Measurements from ENCODE around the gene PODXL2.
A peak's percentile ranks its signal among the peaks of the same experiment; 100 is the strongest.
"Not testable (repeated sequence)": the region's sequence is repeated elsewhere in the genome, so short reads cannot be mapped to it uniquely, and the experiment has no call there.

Gene PODXL2

DNA sequence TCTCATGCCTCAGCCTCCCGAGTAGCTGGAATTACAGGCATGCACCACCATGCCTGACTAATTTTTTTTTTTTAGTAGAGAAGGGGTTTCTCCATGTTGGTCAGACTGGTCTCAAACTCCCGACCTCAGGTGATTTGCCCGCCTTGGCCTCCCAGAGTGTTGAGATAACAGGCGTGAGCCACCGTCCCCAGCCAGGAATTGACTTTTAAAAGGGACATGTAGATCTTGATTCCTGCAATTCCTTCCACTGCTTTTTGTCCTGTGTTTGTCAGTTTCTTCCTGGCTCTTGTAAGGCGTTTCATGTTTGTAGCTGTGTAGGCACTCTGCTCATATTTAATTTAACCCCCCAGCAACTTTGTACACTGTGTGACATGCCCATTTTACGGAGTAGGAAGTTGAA is 23.4 kb upstream of the PODXL2 start:
- not testable (repeated sequence) for DNase-seq

DNA sequence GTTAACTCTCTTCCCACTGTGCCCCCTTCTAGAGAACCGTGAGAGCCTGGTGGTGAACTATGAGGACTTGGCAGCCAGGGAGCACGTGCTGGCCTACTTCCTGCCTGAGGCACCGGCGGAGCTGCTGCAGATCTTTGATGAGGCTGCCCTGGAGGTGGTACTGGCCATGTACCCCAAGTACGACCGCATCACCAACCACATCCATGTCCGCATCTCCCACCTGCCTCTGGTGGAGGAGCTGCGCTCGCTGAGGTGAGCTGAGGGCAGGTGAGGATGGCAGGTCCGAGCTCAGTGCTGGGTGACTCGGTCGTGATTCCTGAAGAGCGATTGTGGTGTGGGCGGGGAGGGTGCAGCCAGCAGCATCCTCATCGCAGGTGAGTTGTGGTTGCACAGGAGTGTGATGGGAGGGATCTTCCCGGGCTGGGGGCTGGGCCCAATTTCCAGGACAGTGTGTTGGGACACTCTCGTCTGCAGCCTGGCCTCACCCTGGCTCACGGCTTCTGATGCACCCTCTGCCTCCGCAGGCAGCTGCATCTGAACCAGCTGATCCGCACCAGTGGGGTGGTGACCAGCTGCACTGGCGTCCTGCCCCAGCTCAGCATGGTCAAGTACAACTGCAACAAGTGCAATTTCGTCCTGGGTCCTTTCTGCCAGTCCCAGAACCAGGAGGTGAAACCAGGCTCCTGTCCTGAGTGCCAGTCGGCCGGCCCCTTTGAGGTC is 22.7 kb upstream of the PODXL2 start:
- DNase-seq = no peak

DNA sequence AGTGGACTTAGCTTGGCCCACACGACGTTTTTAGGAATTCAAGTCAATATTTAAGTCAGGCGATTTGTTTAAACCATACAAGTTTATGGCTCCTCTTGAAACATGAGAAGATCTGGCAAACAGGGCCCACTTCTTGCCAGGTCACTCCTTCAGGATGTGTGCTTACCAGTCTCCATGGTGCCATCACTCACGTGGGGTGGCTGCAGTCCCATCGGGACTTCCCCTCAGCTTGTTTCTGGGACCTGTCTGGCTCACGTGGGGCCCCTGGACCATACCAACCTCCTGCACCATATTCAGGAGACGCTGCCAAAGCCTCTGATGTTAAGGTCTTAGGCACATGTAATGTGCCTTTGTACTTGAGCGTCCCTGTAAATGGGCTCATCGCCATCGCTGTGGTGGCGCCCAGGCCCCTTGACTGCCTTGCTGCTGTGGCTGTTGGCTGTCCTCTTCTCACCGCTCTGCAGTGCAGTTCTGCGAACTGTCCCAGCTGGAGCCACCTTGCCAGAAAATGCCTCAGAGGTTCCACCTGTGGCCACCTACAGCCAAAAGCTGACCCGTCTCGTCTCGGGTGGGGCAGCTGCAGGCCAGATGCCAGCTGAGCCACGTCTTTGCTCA is 21.9 kb upstream of the PODXL2 start:
- DNase-seq = no peak

DNA sequence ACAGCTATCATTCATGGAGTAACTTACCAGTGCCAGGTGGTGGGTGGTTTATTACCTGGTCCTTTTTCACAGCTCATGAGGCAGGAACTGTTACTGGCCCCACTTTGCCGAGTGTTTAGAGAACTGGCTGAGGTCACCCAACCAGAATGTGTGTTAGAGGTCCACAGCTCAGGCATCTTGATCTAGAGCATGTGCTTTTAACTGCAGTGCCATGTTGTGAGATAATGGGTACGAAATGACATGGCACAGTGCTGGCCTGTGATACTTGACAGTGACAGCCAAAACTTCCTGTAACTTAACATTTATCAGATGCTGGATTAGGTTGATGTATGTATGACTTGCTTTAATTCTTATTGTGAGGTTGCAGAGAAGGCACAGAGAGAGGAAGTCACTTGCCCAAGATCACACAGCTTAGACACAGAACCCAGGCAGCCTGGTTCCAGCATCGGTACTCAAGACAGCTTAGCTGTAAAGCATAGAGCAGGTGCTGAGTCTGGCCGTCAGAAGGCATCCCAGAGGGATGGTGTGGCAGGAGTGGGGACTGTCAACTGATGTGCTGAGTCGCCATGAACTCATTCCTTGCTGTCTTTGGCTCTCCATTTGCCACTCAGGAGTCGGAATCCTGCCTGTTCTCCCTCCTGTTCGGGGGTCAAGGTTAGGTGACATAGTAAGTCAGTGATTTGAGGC is 21.2 kb upstream of the PODXL2 start:
- DNase-seq = no peak

DNA sequence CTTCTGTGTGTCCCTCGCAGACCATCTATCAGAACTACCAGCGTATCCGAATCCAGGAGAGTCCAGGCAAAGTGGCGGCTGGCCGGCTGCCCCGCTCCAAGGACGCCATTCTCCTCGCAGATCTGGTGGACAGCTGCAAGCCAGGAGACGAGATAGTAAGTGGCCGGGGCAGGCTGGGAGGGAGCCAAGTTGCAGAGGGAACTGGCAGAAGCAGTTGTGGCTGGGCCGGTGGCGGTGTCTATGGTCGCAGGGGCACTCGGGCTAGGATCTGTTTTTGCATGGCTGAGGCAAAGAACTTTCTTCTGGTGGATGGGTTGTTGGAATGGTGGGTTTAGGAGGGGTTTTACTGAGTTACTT is 20.6 kb upstream of the PODXL2 start:
- no peak for DNase-seq

DNA sequence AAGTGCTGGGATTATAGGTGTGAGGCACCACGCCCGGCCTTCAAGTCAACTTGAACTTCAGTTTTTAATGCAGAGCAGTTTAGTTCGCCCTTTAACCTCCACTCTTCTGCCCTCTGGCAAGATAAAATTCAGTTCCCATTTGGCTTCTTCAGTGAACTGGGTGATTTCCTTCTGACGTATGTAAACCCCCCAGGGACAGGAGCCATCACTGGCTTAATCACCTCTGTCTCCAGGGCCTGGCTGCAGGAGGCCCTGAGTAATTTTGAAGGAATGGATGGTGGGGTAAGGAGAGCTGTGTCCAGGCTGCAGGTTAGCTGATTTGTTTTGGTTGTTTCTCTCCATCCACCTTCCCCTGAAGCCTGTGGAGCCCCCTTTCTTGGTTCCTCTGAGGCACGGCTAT is 18.9 kb upstream of the PODXL2 start:
- peak; percentile 42 for DNase-seq

DNA sequence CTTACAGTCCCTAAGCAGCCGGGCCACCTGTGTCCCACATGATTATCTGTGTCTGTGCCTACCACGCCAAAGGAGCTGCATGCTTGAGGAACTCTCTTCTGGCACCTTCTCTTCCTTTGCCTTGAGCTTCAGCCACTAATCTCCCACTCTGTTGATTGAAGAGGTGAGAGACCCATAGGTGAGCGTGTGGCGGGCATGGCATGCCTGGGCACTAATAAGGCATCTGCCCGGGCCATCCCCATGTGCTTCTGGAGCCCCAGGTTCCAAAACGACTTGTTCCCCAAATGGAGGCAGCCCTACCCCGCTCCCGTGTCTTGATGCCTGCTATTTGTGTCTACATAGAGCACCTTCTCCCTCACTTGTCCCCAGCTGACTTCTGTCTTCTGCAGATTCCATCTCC is 17.7 kb upstream of the PODXL2 start:
- no peak for DNase-seq

DNA sequence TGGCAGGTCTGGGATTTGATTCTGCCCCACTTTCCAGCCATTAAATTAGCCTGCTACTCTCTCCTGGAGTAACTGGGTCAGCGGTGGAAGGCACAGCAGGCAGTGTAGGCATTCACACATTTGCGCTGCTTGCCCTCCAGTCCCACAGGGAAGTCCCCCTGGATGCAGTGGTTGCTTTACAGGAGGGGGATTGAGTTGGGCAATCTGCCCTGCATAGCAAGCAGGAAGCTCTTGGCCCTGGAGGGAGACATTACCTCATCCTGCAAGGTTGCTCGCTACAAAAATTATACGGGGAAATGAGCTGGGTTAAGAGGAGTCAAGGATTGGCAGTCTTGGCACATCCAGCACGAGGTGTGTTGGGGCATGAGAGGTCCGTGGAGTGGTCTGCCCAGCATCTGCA is 16.0 kb upstream of the PODXL2 start:
- no peak for DNase-seq

DNA sequence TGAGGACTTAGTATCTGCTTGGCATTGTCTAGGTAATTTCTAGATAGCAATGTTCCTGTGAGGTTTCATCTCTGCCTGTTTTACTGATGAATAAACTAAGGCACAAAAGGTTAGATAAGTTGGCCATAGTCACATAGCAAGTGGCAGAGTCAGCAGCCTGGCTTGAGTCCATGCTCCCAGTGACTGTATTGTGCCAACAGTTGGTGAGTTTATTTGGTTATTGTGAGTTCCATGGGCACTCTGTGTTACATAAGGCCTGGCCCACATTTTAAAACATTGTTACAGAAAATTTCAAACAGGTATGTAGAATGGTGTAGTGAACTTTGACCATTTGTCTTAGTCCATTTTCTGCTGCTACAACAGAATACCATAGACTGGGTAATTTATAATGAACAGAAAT is 15.6 kb upstream of the PODXL2 start:
- no peak for DNase-seq

DNA sequence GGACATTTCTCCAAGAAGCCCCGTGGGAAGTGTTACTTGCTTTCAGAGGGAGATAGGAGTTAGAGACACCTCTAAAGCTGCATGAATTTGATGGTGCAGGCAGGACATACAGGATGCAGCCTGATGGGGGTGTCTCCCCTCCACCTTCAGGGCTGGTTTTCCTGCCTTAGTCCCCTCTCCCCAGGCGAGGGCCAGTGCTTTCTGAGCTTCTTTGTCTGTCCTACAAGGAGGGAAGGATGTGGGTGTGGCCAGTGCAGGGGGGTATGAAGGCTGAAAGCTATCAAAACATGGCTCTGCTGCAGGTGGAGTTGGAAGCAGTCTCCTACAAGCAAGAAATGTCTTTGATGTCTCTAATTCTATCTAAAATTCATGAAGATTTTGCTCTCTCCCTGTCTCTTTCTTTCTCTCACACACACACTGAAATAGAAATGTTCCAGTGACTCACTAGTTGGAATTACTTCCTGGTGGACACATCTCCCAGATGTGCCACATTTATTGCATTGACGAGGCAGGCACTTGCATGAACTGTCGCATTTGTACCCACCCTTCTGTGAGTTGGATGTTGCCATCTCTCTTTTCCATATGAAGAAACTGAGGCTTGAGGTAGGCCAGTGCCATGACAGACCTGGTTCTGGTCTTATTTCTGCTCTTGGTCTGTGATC is 13.9 kb upstream of the PODXL2 start:
- no peak for DNase-seq

DNA sequence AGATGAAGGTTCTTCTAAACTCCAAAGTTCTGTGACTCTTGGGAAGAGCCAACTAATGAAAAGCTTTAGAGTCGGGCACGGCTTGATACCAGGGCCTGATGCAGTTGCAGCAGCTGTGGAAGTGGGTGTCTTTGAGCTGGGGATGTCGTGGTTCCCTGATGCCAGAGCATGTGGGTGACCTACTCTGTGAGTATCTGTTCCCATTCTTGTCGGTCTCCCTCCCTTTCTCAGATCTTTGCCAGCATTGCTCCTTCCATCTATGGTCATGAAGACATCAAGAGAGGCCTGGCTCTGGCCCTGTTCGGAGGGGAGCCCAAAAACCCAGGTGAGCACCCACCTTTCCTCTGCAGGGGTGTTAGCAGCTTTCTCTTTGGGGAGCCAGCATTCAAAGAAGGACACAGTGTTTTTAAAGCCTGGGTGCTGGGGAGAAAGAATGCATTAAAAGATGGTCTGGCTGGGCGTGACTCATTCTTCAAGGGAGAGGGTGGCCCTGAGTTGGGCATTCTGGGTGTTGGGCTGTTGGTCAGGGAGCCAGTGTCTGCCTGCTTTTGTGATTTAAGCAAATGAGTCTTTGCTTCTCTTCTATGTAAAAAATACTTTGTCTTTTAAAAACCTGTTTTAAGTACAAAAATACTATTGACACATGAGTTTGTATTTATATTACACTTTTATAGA is 13.2 kb upstream of the PODXL2 start:
- no peak for DNase-seq

DNA sequence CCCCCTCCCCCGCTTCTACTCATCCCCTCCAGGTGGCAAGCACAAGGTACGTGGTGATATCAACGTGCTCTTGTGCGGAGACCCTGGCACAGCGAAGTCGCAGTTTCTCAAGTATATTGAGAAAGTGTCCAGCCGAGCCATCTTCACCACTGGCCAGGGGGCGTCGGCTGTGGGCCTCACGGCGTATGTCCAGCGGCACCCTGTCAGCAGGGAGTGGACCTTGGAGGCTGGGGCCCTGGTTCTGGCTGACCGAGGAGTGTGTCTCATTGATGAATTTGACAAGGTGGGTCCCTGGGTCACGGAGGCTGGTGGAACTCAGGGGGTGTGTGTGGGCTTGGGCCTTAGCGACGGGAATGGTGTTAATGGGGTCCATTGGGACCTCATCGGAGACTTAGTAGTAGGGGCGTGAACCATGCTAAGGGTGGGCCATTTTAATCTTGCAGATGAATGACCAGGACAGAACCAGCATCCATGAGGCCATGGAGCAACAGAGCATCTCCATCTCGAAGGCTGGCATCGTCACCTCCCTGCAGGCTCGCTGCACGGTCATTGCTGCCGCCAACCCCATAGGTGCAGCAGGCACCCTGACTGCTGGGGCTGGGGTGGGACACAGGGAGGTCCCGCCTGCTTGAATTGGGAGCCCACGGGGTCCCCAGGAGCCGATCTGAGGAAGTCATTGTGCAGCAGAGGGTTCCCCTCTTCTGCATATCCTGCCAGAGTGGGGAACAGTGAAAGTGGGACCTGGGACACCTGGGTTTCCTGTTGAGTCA is 12.0 kb upstream of the PODXL2 start:
- no peak for DNase-seq

DNA sequence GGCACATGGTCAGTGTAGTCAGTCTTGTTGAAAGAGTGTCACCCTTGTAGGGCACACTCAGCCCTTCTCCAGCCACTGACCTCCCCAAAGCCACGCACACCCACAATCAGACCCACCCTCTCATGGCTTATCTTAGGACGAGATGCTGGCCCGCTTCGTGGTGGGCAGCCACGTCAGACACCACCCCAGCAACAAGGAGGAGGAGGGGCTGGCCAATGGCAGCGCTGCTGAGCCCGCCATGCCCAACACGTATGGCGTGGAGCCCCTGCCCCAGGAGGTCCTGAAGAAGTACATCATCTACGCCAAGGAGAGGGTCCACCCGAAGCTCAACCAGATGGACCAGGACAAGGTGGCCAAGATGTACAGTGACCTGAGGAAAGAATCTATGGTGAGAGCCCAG is 10.1 kb upstream of the PODXL2 start:
- DNase-seq = no peak

DNA sequence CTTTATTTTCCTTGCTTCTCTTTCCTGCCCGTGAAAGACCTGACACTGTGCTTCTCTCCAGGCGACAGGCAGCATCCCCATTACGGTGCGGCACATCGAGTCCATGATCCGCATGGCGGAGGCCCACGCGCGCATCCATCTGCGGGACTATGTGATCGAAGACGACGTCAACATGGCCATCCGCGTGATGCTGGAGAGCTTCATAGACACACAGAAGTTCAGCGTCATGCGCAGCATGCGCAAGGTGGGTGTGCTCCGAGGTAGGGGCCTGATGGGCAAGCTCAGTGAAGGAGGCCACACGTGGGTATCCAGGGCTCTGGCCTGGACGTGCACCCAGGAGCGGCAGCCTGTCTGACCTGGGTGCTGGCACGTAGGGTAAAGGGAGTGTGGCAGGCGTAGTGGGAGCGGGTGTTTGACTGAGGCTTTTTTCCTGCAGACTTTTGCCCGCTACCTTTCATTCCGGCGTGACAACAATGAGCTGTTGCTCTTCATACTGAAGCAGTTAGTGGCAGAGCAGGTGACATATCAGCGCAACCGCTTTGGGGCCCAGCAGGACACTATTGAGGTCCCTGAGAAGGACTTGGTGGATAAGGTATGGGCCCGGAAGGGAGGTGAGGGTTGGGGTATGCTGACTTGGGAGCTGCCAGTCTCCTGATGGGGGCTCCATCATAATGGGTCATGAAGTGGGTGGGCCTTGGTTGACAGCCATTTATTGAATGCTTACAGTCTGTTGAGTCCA is 8.2 kb upstream of the PODXL2 start:
- no peak for DNase-seq

DNA sequence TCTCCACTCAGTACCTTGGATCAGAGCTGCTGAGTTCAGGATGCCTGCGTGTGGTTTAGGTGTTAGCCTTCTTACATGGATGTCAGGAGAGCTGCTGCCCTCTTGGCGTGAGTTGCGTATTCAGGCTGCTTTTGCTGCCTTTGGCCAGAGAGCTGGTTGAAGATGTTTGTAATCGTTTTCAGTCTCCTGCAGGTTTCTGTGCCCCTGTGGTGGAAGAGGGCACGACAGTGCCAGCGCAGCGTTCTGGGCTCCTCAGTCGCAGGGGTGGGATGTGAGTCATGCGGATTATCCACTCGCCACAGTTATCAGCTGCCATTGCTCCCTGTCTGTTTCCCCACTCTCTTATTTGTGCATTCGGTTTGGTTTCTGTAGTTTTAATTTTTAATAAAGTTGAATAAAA is 7.0 kb upstream of the PODXL2 start:
- DNase-seq = no peak

DNA sequence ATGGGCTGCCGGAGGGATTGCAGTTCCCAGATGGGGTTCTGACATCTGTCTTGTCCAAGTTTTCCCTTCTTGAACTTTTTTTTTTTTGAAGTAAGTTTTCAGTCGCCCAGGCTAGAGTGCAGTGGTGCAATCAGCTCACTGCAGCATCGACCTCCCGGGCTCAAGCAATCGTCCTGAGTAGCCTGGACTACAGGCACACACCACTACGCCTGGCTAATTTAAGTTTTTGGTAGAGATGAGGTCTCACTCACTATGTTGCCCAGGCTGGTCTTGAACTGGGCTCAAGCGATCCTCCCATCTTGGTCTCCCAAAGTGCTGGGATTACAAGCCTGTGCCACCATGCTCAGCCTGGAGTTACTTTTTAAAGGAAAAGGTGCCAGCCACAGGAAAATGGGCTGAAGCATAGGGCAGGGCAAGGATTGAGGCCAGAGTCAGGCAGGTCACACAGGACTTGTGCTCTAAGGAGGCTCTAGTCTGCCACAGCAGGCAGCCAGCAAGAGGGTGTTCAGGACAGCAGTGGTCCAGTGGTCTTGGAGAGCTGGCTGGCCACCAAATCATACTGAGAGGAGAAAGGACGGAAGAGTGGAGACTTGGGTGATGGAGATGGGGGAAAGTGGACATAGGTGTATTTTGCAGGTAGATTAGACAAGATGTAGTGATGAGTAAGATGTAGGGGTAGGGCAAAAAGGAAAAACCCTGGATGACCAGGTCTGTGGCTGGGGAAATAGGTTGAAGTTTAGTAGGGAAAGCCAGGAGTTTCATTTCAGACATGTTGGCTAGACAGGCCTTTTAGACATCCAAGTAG is 6.0 kb upstream of the PODXL2 start:
- DNase-seq = no peak

DNA sequence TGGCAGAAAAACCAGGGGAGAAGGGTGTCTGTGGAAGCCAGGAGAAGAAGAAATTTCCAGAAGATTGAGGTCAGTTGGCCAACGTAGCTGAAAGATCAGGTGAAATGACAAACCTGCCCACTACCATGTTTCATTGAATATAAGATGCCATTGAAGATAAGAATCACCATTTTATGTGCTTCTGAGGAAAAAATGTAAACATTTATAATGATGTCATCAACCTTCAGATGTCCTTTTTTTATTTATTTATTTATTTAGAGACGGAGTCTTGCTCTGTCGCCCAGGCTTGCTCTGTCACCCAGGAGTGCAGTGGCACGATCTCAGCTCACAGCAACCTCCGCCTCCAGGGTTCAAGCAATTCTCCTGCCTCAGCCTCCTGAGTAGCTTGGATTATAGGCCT is 4.9 kb upstream of the PODXL2 start:
- no peak for DNase-seq

DNA sequence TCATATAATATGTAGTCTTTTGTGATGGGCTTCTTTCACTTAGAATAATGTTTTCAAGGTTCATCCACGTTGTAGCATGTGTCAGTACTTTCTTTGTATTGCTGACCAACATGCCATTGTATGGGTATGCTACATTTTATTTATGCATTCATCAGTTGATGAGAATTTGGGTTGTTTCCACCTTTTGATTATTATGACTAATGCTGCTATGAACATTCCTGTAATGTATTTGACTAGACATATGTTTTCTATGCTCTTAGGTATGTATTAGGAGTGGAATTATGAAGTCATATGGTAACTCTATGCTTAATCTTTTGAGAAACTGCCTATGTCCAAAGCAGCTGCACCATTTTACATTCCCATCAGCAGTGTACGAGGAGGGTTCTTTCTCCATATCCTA is 3.2 kb upstream of the PODXL2 start:
- peak; percentile 70 for DNase-seq

DNA sequence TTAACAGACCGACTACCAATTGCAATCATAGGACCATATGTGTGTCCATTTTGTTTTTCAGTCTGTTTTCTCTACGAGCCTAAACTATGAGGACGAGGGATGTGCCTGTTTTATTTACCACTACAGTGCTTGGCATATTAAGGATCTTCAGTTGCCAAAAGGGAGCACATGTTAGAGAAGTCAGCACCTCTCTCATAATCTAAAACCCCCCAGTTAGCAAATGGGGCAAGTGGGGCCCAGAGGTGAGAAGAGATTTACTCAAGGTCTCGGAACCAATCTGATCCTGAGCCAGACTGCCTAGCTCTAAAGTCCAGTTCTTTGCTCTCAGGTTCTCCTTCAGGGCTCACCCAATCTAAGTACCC is 578 bp upstream of the PODXL2 start:
- DNase-seq = no peak

DNA sequence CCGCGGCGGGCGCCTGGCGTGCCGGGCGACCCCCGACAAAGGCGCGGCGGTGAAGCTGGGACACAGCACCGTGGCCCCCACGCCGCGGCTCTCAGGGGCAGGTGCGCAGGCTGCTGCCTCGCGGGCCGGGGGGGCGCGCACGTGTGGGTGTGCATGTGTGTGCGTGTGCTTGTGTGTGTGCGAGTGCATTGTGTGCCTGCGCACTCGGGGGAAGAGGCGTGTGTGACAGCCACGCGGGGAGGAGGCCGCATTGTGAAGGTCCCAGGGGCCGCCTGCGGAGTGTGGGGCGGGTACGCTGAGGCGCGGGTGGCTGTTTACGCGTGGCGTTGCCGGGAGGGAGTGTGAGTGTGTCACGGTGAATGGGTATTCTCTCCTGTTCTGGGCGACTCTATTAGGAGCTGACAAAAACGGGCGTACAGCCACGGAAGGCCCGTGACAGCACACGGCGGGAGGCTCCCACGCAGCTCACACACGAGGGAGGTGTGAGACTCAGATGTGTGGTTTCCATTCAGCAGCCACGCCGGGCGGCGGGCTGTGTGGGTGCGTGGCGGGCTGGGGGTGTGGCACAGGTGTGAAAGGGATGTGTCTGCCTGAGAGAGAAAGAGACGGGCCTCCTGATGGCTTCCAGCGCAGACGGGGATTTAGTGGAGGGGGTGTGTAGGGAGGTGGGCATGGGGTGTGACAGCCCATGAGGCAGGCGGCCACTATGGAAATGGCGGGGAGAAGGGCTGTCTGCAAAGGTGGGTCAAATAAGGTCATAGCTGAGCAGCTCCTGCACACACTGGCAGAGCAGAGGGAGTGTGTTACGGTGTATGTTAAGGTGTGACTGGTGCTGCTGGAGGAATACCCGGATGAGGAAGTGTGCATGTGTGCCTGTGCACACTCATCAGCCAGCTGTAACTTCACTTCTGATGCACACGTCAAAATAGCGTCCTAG is 750 bp downstream of the PODXL2 start:
- no peak for DNase-seq

All from fibroblast of upper back skin (primary cell).